Hematopoietic multipotent progenitor cell treated with erythropoietin and hydrocortisone succinate and interleukin-3 and kit ligand, for 17 days (in vitro differentiated cells): Measurements from ENCODE around the gene IFNK.
"Not testable (repeated sequence)": the region's sequence is repeated elsewhere in the genome, so short reads cannot be mapped to it uniquely, and the experiment has no call there.

Experiments used
- DNase-seq: peaks from one replicate; pipeline ENCODE4 v3.0.0-alpha.2; 2015; ENCODE audit warnings: low spot score

Gene IFNK

GRCh38 chr9:27524236-27524635 is at the start of gene IFNK:
IFNK (plus strand) TSS chr9:27524290; CDS start chr9:27524337, 47 bp downstream.
- no peak for DNase-seq

DNA sequence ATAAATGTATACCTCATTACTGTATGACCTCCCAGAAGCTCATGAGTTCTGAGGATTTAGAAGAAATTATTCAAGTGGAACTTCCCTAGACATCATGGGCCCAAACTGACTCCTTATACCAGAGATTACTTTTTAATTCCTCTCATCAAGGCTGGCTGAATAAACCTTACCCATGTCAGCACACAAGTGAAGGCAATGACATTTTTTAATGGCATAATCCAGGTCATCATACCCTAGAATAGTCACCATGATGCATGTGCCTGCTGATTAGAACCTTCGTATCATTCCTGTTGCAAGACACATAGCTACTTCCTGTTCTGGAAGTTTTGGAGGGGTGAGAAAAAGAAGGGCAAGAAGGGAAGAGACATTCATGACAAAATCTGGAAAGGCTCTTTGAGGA is 49.8 kb upstream of the IFNK start:
- no peak for DNase-seq

GRCh38 chr9:27475057-27475595 is 49.0 kb upstream of the IFNK start:
- DNase-seq, result no peak

- DNase-seq, result no peak
Measured at GRCh38 chr9:27476870-27477515, 47.1 kb upstream of the IFNK start.

GRCh38 chr9:27478322-27478721 is 45.8 kb upstream of the IFNK start:
- DNase-seq, result no peak

DNA sequence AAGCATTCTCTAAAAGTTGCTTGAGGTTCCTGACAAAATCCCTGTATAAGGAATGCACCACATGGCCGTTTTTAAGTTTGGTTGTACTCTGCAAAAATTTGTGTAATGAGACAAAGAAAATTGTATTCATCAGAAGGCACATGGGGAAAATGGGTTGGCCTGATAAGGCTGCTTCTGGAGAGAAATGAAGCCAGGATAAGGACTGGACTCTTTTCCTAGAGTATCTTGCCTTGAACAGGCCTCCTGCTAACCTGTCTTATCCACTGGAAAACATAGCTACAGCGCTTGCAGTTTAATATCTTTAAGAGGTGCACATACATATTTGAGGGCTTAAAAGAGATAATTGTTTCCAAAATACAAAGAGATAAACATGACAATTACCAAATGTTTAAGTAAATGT is 41.4 kb upstream of the IFNK start:
- DNase-seq, result no peak

GRCh38 chr9:27483576-27483975 is 40.5 kb upstream of the IFNK start:
- no peak for DNase-seq

GRCh38 chr9:27485158-27485557 is 38.9 kb upstream of the IFNK start:
- DNase-seq, result no peak

- DNase-seq, result no peak
Measured at GRCh38 chr9:27487128-27487640, 36.9 kb upstream of the IFNK start.

- no peak for DNase-seq
Measured at GRCh38 chr9:27487927-27488326, 36.2 kb upstream of the IFNK start.

DNA sequence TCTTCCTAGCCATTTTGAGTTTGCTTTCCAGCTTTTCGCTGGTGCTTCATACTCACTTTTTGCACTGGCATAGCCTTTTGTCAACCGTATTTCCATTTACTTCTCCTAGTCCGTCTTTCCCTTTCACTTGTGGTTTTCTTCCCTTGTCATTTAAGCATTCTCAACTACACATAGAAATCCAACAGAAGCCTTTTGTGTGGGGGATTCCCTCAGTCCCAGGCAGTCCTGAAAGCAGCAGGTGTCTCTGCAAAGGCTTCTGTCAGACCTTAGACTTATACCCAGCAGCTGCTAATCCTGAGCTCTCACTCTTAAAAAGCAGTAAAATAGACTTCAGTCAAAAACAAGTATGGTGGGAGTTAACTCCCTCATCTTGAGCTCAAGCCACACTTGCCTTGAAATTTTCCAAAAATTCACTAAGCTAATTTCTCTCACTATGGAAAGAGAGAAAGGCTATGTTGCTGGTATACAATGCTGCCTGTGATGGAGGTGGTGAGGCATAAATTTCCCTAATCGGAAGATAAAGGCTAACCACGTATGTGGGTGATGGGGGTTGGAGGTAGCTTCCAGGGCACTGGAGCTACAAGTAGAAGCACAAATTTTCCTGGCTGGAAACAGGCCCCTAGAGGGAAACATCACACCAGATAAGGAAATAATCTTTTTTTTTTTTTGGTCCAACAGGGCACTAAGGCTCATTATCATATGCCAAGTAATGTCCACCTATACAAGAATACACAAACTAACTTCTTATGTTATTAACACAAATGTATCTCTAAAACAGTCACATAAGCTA is 34.8 kb upstream of the IFNK start:
- DNase-seq, result no peak

DNA sequence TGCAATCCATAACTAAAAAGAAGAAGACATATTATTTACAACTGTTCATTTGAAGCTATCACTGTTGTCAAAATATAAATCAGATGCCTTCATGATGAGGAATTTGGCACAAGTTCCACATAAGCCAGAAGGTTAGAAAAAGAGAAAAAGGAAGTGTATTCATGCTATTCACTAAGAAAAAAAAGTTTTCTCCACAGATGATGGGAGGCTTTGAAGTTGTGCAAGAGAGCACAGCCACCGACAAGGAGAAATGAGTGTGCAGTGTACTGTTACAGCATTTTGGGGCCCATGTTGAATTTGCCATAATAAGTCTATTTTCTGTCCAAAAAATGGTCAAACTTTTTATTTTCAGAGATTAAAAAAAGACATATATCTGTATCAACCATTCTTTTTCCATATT is 32.9 kb upstream of the IFNK start:
- no peak for DNase-seq

DNA sequence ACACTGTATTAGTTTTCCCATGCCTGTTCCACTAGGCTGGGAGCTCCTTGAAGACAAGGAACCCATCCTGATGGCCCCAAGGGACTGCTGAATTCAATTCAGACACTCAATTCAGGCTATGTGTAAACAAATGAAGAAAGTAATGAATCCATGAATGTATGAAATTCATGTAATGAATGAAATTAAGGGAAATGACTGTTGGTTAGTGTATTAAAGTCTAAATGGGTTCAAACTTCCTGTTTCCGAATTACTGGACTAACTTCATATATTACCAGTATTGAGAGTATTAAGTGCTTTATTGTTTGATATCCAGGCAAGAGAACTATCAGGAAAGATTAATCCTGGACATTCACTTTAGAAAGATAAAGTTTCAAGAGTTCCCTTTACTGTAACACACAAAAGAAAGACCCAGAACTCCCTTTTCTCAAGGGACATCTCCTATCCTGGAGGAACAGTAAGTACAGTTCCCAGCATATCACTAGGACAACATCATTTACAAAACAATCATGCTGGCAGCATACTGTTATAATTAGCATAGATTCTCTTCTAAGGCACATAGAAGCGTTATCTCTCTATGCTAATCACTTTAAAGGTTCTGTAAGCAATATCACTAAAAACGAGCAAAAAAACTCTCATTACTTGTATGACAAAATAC is 28.5 kb upstream of the IFNK start:
- DNase-seq, result no peak

DNA sequence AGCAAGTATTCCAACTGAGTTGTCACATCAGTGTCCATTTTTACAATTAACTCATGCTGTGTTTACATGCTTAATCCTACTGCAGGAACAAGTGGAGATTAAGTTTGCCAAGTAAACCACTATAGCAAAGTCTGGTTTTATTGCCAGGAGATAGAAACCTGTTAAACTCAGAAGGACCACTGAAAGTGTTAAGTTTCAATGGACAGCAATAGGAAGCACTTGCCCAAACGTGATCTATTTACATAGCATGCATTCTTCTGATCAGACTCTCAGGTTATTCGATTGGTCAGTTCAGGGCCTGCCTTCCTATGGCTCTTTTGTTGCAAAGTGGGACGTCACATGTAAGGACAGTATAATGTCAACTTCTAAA is 28.0 kb upstream of the IFNK start:
- DNase-seq, result no peak

DNA sequence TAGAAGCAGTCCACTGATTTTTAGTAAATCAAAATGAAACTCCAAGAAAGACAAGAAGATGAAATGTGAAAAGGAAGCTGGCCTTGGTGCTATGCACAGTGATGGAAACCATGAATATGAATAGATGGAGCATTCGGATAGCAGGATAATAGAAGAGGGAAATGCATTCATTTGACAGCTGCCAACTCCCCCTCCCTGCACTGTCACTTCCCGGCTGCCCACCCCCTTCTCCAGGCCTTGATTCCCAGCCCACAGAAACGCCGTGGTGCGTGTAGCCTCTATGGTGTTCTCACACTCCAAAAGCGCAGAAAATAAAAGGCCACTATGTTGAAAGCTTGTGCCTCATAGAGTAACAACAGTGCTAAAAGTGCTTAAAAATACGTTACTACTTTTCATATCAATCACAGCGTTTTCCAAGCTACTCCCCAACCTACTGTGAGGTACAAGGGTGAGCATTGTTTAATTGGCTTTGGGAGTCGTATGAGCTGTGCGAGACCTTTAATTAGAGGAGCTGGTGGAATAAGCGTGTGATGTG is 26.1 kb upstream of the IFNK start:
- no peak for DNase-seq

DNA sequence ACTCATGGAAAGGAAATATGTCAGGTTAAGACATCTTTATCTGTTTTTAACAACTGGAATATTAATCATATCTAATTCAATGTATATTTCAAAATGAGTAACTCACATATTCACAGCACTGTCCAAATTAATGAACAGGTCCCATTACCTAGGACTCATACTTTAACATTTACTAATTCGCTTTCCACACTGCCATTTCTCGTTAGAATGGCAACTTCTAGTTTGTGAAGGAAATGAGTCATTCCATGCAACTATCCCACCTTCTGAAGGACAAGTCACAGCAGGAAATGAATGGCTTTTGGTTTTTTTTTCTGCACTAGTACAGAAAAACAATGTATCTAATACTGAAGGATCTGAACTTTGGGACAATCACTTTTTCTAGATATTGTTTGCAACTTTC is 24.6 kb upstream of the IFNK start:
- no peak for DNase-seq

GRCh38 chr9:27500902-27501301 is 23.2 kb upstream of the IFNK start:
- DNase-seq, result not testable (repeated sequence)

DNA sequence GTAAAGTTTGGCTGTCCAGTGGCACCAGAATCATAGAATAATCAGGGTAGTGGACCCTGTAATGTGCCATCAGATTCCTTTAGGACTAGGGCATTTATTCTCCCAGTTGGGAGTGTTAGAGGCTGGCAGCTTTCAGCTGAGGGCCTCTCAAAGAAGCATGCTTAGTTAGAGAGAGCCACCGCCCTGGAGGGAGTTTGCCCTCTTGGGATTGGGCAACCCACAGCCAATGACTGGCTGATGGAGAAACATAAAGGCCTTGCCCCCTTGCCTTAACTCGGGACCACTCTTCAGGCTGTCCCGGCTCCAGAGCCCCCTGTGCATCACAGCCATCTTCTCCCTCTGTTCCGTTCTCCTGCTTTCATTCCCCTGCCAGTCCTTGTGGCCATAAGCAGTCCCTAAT is 20.5 kb upstream of the IFNK start:
- DNase-seq, result no peak

DNA sequence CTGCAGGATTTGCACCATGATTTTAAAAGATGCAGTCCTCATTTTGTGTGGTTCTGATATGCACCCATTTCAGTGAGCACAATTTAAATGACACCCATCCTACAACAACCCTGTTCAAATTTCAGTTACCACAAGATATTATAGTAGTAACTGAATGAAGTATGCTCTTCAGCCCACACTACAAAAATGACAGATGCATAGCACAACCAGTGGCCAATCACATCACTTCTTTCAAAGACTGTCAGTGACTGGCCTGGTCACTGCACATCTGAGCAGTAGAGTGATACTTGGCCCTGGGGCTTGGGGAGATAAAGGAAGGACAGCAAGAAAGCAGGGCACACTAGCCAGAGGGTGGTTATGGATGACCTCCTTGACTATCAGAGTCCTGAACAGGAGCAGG is 19.8 kb upstream of the IFNK start:
- DNase-seq, result no peak

GRCh38 chr9:27505744-27506161 is 18.3 kb upstream of the IFNK start:
- no peak for DNase-seq

DNA sequence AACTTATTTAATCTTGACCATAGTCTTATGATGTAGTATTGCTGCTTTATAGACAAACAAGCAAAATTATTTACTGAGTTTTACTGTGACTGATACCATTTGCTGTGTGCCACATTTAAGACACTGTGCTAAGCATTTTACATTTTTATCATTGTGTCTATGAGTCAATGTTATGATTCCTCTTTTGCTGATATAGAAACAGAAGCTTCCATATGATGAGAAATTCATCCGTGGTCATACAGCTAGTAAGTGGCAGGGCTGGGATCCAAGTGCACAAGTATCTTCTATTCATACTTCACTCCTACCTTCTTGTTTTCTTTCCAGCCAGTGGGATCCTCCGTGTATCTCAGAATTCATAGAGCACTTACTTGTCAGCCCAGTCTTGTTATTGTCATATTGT is 17.1 kb upstream of the IFNK start:
- DNase-seq, result no peak

- no peak for DNase-seq
Measured at GRCh38 chr9:27510780-27511179, 13.3 kb upstream of the IFNK start.

GRCh38 chr9:27511771-27512170 is 12.3 kb upstream of the IFNK start:
- DNase-seq, result no peak
